ENCODE results near the gene PHF21B.

- TF ChIP-seq, protein P1, sequence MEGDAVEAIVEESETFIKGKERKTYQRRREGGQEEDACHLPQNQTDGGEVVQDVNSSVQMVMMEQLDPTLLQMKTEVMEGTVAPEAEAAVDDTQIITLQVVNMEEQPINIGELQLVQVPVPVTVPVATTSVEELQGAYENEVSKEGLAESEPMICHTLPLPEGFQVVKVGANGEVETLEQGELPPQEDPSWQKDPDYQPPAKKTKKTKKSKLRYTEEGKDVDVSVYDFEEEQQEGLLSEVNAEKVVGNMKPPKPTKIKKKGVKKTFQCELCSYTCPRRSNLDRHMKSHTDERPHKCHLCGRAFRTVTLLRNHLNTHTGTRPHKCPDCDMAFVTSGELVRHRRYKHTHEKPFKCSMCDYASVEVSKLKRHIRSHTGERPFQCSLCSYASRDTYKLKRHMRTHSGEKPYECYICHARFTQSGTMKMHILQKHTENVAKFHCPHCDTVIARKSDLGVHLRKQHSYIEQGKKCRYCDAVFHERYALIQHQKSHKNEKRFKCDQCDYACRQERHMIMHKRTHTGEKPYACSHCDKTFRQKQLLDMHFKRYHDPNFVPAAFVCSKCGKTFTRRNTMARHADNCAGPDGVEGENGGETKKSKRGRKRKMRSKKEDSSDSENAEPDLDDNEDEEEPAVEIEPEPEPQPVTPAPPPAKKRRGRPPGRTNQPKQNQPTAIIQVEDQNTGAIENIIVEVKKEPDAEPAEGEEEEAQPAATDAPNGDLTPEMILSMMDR (IDR thresholded peaks at IDR 0.05), result no peak
- TF ChIP-seq EZH2phosphoT487 (IDR thresholded peaks at IDR 0.05), result no peak
Measured at GRCh38 chr22:44845191-44845590, 164.6 kb downstream of the PHF21B start.

Measured in neural progenitor cell (in vitro differentiated cells).